IMR-90 (cell line): ENCODE data around the gene BMP8A. TPM values are rescaled to one million over a fixed set of nuclear protein-coding genes. Genes with fewer than 3 reads are reported as not detected.
"Not testable (repeated sequence)": the region's sequence is repeated elsewhere in the genome, so short reads cannot be mapped to it uniquely, and the experiment has no call there.

Experiments used
- ATAC-seq: fragments of 200-7000 bp; cut with Tn5 transposase; 2 replicates; pipeline ENCODE4 v1.9.1; 2020; ENCODE audit warnings: low read depth, mild to moderate bottlenecking, moderate library complexity
- BruUV-seq: library from RNA; stranded (reverse); fragments of 400-500 nt; replicated peaks from 2 replicates; lab custom pipeline; 2021; lab: Mats Ljungman, UMichigan
- CTCF ChIA-PET: fragments of 300-600 bp; formaldehyde crosslinking; extraction: SDS; loops from one replicate; lab custom pipeline; 2021; ENCODE audit warnings: antibody characterized with exemption; lab: Yijun Ruan, JAX
- POLR2A ChIA-PET: fragments of 300-600 bp; sonication (Branson Sonifier 250); formaldehyde crosslinking; loops from one replicate; lab custom pipeline; 2022; ENCODE audit warnings: antibody characterized with exemption; ENCODE audit not compliant: unreplicated experiment; lab: Charles Lee
- DNase-seq: peaks from one replicate; pipeline ENCODE4 v3.0.0; 2013
- H2AFZ ChIP-seq: replicated peaks from 2 replicates; pipeline ENCODE3; 2013; ENCODE audit warnings: low read length, mild to moderate bottlenecking; ENCODE audit not compliant: poor library complexity
- H2AK5ac ChIP-seq: 2 replicates; pipeline ENCODE4 v1.6.1; 2013; ENCODE audit warnings: low read depth, low read length, inconsistent platforms
- H2AK9ac ChIP-seq: replicated peaks from 2 replicates; pipeline ENCODE3; 2013; ENCODE audit warnings: mild to moderate bottlenecking, low read depth, low read length, moderate library complexity; ENCODE audit not compliant: poor library complexity
- H2BK120ac ChIP-seq: 2 replicates; pipeline ENCODE4 v1.6.1; 2013; ENCODE audit warnings: low read depth, low read length, inconsistent platforms
- H2BK15ac ChIP-seq: 3 replicates; pipeline ENCODE4 v1.6.1; 2013; ENCODE audit warnings: low read depth, low read length, inconsistent platforms
- H2BK20ac ChIP-seq: 2 replicates; pipeline ENCODE4 v1.6.1; 2013; ENCODE audit warnings: low read depth, mild to moderate bottlenecking, inconsistent platforms, low read length, moderate library complexity
- H2BK5ac ChIP-seq: 2 replicates; pipeline ENCODE4 v1.6.1; 2013; ENCODE audit warnings: mild to moderate bottlenecking, low read depth, low read length, inconsistent platforms; ENCODE audit not compliant: poor library complexity, severe bottlenecking
- H3K14ac ChIP-seq: replicated peaks from 2 replicates; pipeline ENCODE4 v1.6.1; 2013; ENCODE audit warnings: low read depth, low read length, inconsistent platforms
- H3K18ac ChIP-seq: 2 replicates; pipeline ENCODE4 v1.6.1; 2013; ENCODE audit warnings: low read depth, low read length, control low read depth
- H3K23ac ChIP-seq: 2 replicates; pipeline ENCODE4 v1.6.1; 2013; ENCODE audit warnings: low read depth, low read length, inconsistent platforms
- H3K27ac ChIP-seq: 2 replicates; pipeline ENCODE4 v1.5.1; 2013; ENCODE audit warnings: mild to moderate bottlenecking, control low read depth, low read length; ENCODE audit not compliant: insufficient read depth
- H3K27me3 ChIP-seq: 2 replicates; pipeline ENCODE4 v1.6.1; 2013; ENCODE audit warnings: low read length; ENCODE audit not compliant: control insufficient read depth, insufficient read depth
- H3K36me3 ChIP-seq: 2 replicates; pipeline ENCODE4 v1.6.1; 2013; ENCODE audit warnings: low read length, mixed read lengths; ENCODE audit not compliant: control insufficient read depth, insufficient read depth
- H3K4ac ChIP-seq: 2 replicates; pipeline ENCODE4 v1.6.1; 2013; ENCODE audit warnings: low read depth, low read length, inconsistent platforms
- H3K4me1 ChIP-seq: 2 replicates; pipeline ENCODE4 v1.6.1; 2013; ENCODE audit warnings: low read length, mixed read lengths; ENCODE audit not compliant: control insufficient read depth, insufficient read depth
- H3K4me2 ChIP-seq: 2 replicates; pipeline ENCODE4 v1.6.1; 2013; ENCODE audit warnings: low read depth, mild to moderate bottlenecking, control low read depth, low read length, moderate library complexity
- H3K4me3 ChIP-seq: 2 replicates; pipeline ENCODE4 v1.5.1; 2013; ENCODE audit warnings: low read depth, mild to moderate bottlenecking, control low read depth, low read length, moderate library complexity; ENCODE audit not compliant: insufficient read depth
- H3K56ac ChIP-seq: 2 replicates; pipeline ENCODE4 v1.6.1; 2013; ENCODE audit warnings: low read length, inconsistent platforms; ENCODE audit not compliant: insufficient read depth; ENCODE audit errors: extremely low read depth
- H3K79me1 ChIP-seq, 2 experiments: 2 replicates each; pipeline ENCODE4 v1.6.1; 2013; ENCODE audit warnings: low read length in 2 of 2, inconsistent platforms in 1 of 2, low read depth in 1 of 2
- H3K9ac ChIP-seq: 2 replicates; pipeline ENCODE4 v1.6.1; 2013; ENCODE audit warnings: low read depth, low read length, control low read depth
- H3K9me1 ChIP-seq: 2 replicates; pipeline ENCODE4 v1.6.1; 2013; ENCODE audit warnings: low read length, inconsistent platforms; ENCODE audit not compliant: insufficient read depth
- H3K9me3 ChIP-seq: 2 replicates; pipeline ENCODE4 v1.6.1; 2013; ENCODE audit warnings: low read length; ENCODE audit not compliant: control insufficient read depth, insufficient read depth
- H4K20me1 ChIP-seq: 2 replicates; pipeline ENCODE4 v1.6.1; 2013; ENCODE audit warnings: low read length, inconsistent platforms; ENCODE audit not compliant: insufficient read depth
- H4K5ac ChIP-seq: 2 replicates; pipeline ENCODE4 v1.6.1; 2013; ENCODE audit warnings: mild to moderate bottlenecking, low read depth, low read length, control low read depth
- H4K8ac ChIP-seq, 2 experiments: 2 replicates each; pipeline ENCODE4 v1.6.1; 2013; ENCODE audit warnings: low read depth in 2 of 2, low read length in 2 of 2, control low read depth in 1 of 2, inconsistent platforms in 1 of 2
- H4K91ac ChIP-seq: 2 replicates; pipeline ENCODE4 v1.6.1; 2013; ENCODE audit warnings: low read depth, low read length, inconsistent platforms; ENCODE audit not compliant: insufficient read depth
- WGBS, 2 experiments: methylation state at CpG; one replicate each; pipeline versions ENCODE4 v1.1.5 to v1.1.7; 2013; ENCODE audit warnings: missing lambda C conversion rate in 2 of 2; ENCODE audit not compliant: insufficient read length in 1 of 2; ENCODE audit errors: extremely low coverage in 2 of 2; 5-methylcytosine and 5-hydroxymethylcytosine counted together
- dilution Hi-C: fragments of 300-500 bp; cut with HindIII; formaldehyde crosslinking; loops from one replicate; pipeline ENCODE4 v1.14.3; 2018; ENCODE audit warnings: low sequenced_read_pairs; ENCODE audit not compliant: unreplicated experiment
- in situ Hi-C: fragments of 300-500 bp; cut with MboI; formaldehyde crosslinking; loops from 3 replicates; pipeline ENCODE4 v1.14.3; 2019; ENCODE audit warnings: low sequenced_read_pairs, inconsistent platforms, mixed read lengths
- intact Hi-C: fragments of 100-400 bp; cut with micrococcal nuclease; formaldehyde crosslinking; loops from 2 replicates; pipeline ENCODE4 v1.10.0; 2022
- polyA plus RNA-seq, 3 experiments: library from polyadenylated mRNA; depleted of rRNA; stranded (reverse); fragments of >200 nt; gene quantifications; 2 replicates each; pipeline ENCODE4 v1.2.3, GENCODE V29; 2012; ENCODE audit warnings: low replicate concordance in 1 of 3
- total RNA-seq: library from RNA; depleted of rRNA; stranded (reverse); fragments of >200 nt; gene quantifications from 2 replicates; pipeline ENCODE4 v1.2.3, GENCODE V29; 2012

Gene BMP8A
- total and polyA plus RNA-seq, 2 of the 4 experiments (the other 2 are of a cell fraction), result not detected

DNA sequence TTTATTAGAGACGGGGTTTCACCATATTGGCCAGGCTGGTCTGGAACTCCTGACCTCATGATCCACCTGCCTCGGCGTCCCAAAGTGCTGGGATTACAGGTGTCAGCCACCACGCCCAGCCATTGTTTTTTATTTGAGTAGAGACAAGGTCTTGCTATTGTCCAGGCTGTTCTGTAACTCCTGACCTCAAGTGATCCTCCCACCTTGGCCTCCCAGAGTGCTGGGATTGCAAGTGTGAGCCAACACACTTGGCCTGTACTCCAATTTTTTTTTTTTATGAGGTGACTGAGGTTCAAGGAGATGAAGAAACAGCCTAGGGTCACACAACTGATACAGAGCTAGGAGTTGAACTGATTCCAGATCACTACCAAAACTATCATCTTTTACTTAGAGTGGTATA is 41.4 kb upstream of the BMP8A start:
- H2BK15ac ChIP-seq, result peak overlapping the region; percentile 94; the same call in 1 of the 3 replicates
- WGBS, 2 experiments, result 100% methylated on average over 1 of the region's 4 CpGs; no CpG with 5 or more reads in 1 of the 2 experiments
- H4K5ac ChIP-seq, POLR2A ChIA-PET, H3K9ac ChIP-seq, in situ Hi-C loops, H3K4me2 ChIP-seq, H3K4me1 ChIP-seq, H3K18ac ChIP-seq, BruUV-seq, H3K4me3 ChIP-seq, H3K27me3 ChIP-seq, intact Hi-C loops, H3K9me3 ChIP-seq, H4K20me1 ChIP-seq, DNase-seq, H2AFZ ChIP-seq, ATAC-seq: not testable (repeated sequence)
- H3K9me1 ChIP-seq, result peaks cover 11% of the 10 kb centered on the region
- dilution Hi-C loops, result loop anchor here (25.0 kb wide), 1 partner anchor 88 kb away; no protein-coding TSS in a partner anchor
- H2BK20ac ChIP-seq, result peak overlapping the region; percentile 90; the same call in 1 of the 2 replicates
- H3K23ac ChIP-seq, result peak overlapping the region; percentile 83
- H2AK9ac ChIP-seq, result peak overlapping the region; percentile 6
- CTCF ChIA-PET, result interaction anchor here (1.1 kb wide), 1 partner anchor 39 kb away, joined by 3 read pairs; no protein-coding TSS in a partner anchor
- H3K27ac ChIP-seq, result 0 out of 2 replicates have a peak overlapping the region, but pooled peaks have one; percentile 49
- peak overlapping the region; percentile 54; the same call in 1 of the 2 replicates for H3K56ac ChIP-seq
- H3K14ac ChIP-seq, result peak overlapping the region; percentile 66; the same call in 1 of the 2 replicates
- peak overlapping the region; percentile 76; the same call in 1 of the 2 replicates for H3K4ac ChIP-seq
- H2BK5ac ChIP-seq, result peak overlapping the region; percentile 83
- peak overlapping the region; percentile 83 for H4K91ac ChIP-seq
- H2AK5ac ChIP-seq, result peak overlapping the region; percentile 84; the same call in 1 of the 2 replicates
- H4K8ac ChIP-seq, result peak overlapping the region in 1 of 2 experiments; percentile 88; a peak in 3 of 4 replicates
- H3K36me3 ChIP-seq, result peaks cover 63% of the 10 kb centered on the region
- H3K79me1 ChIP-seq, result peaks cover 29 to 57% of the 10 kb centered on the region in 2 experiments
- peak overlapping the region; percentile 87 for H2BK120ac ChIP-seq
